OCI-LY3 (cell line): ENCODE measurements around the gene PBRM1.

Experiments used
- EZH2phosphoT487 ChIP-seq: fragments of 200-600 bp; shearing (Covaris generic); IDR thresholded peaks from 2 replicates; pipeline ENCODE4 v1.6.1; 2018; ENCODE audit warnings: antibody characterized with exemption, mixed run types, low read depth
- TF ChIP-seq, protein P1 (sequence below): fragments of 200-600, 300-600 bp; sonication (generic); IDR thresholded peaks from 2 replicates; pipeline ENCODE4 v1.5.1; 2014; ENCODE audit warnings: antibody characterized with exemption, low read length, low read depth

DNA sequence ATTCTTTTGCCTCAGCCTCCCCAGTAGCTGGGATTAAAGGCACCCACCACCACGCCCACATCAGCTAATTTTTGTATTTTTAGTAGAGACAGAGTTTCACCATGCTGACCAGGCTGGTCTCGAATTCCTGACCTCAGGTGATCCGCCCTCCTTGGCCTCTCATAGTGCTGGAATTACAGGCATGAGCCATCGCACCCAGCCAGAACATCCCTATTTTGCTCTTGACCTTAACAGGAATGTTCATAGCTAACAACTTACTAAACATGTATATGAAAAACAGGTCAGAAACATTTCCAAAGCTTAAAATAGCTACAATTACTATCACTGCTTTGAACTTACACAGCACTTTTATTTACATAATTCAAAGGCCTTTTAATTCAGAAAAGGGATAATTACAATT, 115.6 kb downstream of the PBRM1 start:
- TF ChIP-seq, protein P1, sequence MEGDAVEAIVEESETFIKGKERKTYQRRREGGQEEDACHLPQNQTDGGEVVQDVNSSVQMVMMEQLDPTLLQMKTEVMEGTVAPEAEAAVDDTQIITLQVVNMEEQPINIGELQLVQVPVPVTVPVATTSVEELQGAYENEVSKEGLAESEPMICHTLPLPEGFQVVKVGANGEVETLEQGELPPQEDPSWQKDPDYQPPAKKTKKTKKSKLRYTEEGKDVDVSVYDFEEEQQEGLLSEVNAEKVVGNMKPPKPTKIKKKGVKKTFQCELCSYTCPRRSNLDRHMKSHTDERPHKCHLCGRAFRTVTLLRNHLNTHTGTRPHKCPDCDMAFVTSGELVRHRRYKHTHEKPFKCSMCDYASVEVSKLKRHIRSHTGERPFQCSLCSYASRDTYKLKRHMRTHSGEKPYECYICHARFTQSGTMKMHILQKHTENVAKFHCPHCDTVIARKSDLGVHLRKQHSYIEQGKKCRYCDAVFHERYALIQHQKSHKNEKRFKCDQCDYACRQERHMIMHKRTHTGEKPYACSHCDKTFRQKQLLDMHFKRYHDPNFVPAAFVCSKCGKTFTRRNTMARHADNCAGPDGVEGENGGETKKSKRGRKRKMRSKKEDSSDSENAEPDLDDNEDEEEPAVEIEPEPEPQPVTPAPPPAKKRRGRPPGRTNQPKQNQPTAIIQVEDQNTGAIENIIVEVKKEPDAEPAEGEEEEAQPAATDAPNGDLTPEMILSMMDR, result no peak
- TF ChIP-seq EZH2phosphoT487, result no peak
